NCI-H82 (cell line): ENCODE measurements around the gene NLGN3.
A peak's percentile ranks its signal among the peaks of the same experiment; 100 is the strongest.

Source experiments
- DNase-seq: peaks from one replicate; lab custom pipeline; 2025; lab: John Stamatoyannopoulos, UW

Gene NLGN3

GRCh38 chrX:71144651-71145050 lies at the start of gene NLGN3:
NLGN3 (plus strand) TSS chrX:71144841; CDS start chrX:71147750, 2,909 bp downstream.
- DNase-seq = peak; percentile 6

- peak; percentile 39 for DNase-seq
Observed at GRCh38 chrX:71095033-71095432, 49.6 kb upstream of the NLGN3 start.

GRCh38 chrX:71095555-71095980 lies 49.1 kb upstream of the NLGN3 start, which contains the start of gene FOXO4:
FOXO4 (plus strand) TSS chrX:71095851; CDS start chrX:71096529, 678 bp downstream.
- peak; percentile 95 for DNase-seq

- DNase-seq = peak; percentile 84
Observed at GRCh38 chrX:71095981-71096759, 48.5 kb upstream of the NLGN3 start.

GRCh38 chrX:71096760-71097032 lies 47.9 kb upstream of the NLGN3 start:
- no peak for DNase-seq

GRCh38 chrX:71098302-71098701 lies 46.3 kb upstream of the NLGN3 start:
- DNase-seq = peak; percentile 82

GRCh38 chrX:71098951-71099506 lies 45.6 kb upstream of the NLGN3 start:
- no peak for DNase-seq

- no peak for DNase-seq
Observed at GRCh38 chrX:71099736-71100135, 44.9 kb upstream of the NLGN3 start.

- no peak for DNase-seq
Observed at GRCh38 chrX:71100581-71101505, 43.8 kb upstream of the NLGN3 start.

GRCh38 chrX:71102292-71102691 lies 42.3 kb upstream of the NLGN3 start:
- DNase-seq = peak; percentile 20

- peak; percentile 98 for DNase-seq
Observed at GRCh38 chrX:71103110-71103983, 41.3 kb upstream of the NLGN3 start.

- no peak for DNase-seq
Observed at GRCh38 chrX:71105628-71106027, 39.0 kb upstream of the NLGN3 start.

GRCh38 chrX:71106427-71106826 lies 38.2 kb upstream of the NLGN3 start, which contains the start of gene CXorf65:
CXorf65 (minus strand) TSS chrX:71106740; CDS start chrX:71106556, 184 bp downstream.
- DNase-seq = peak; percentile 22

- no peak for DNase-seq
Observed at GRCh38 chrX:71107245-71107644, 37.4 kb upstream of the NLGN3 start.

GRCh38 chrX:71107762-71108360 lies 36.8 kb upstream of the NLGN3 start:
- peak; percentile 35 for DNase-seq

- no peak for DNase-seq
Observed at GRCh38 chrX:71109051-71109450, 35.6 kb upstream of the NLGN3 start.

GRCh38 chrX:71111141-71111843 lies 33.3 kb upstream of the NLGN3 start, which contains the start of gene IL2RG:
IL2RG (minus strand) TSS chrX:71111577; CDS start chrX:71111539, 38 bp downstream.
- DNase-seq = peak; percentile 40

GRCh38 chrX:71111921-71112431 lies 32.7 kb upstream of the NLGN3 start:
- DNase-seq = no peak

GRCh38 chrX:71117358-71117757 lies 27.3 kb upstream of the NLGN3 start:
- no peak for DNase-seq
